HL-60 (cell line): ENCODE measurements around the gene VAV2.

Experiments
- DNase-seq, 2 experiments: peaks; one replicate each; pipeline ENCODE4 v3.0.0-alpha.2; 2010 to 2020; ENCODE audit warnings: low read depth in 1 of 2, low spot score in 1 of 2
- H3K27ac ChIP-seq: fragments of 250-450 bp; sonication (Bioruptor Pico); replicated peaks from 2 replicates; pipeline ENCODE4 v1.5.1; 2020; ENCODE audit warnings: mild to moderate bottlenecking, moderate library complexity
- H3K27me3 ChIP-seq: fragments of 250-450 bp; sonication (Bioruptor Pico); 2 replicates; pipeline ENCODE4 v1.5.1; 2021; ENCODE audit warnings: mild to moderate bottlenecking, moderate library complexity; ENCODE audit not compliant: insufficient read depth, poor library complexity, severe bottlenecking
- H3K4me3 ChIP-seq: replicated peaks from 2 replicates; pipeline ENCODE4 v1.5.1; 2011; ENCODE audit warnings: mild to moderate bottlenecking, control low read depth, low read length; ENCODE audit not compliant: insufficient read depth
- CTCF ChIP-seq: IDR thresholded peaks from one replicate; pipeline ENCODE4 v1.5.1; 2011; ENCODE audit warnings: low read length, control low read depth, inconsistent platforms; ENCODE audit not compliant: insufficient read depth
- GABPA ChIP-seq: IDR thresholded peaks from 2 replicates; pipeline ENCODE4 v1.6.1; 2012; ENCODE audit warnings: low read depth
- POLR2AphosphoS5 ChIP-seq: IDR thresholded peaks from 2 replicates; pipeline ENCODE4 v1.6.1; 2012; ENCODE audit warnings: low read depth
- SPI1 ChIP-seq: IDR thresholded peaks from 2 replicates; pipeline ENCODE4 v1.6.1; 2012; ENCODE audit warnings: low read depth, mild to moderate bottlenecking, borderline replicate concordance
- TF ChIP-seq, protein P1 (sequence below): IDR thresholded peaks from 2 replicates; pipeline ENCODE4 v1.6.1; 2012; ENCODE audit warnings: low read depth; ENCODE audit not compliant: insufficient replicate concordance

The VAV2 gene

GRCh38 chr9:133839822-133840329 lies 152.2 kb downstream of the VAV2 start:
- no peak overlapping the region for H3K4me3 ChIP-seq
- no peak for TF ChIP-seq SPI1
- TF ChIP-seq, protein P1, sequence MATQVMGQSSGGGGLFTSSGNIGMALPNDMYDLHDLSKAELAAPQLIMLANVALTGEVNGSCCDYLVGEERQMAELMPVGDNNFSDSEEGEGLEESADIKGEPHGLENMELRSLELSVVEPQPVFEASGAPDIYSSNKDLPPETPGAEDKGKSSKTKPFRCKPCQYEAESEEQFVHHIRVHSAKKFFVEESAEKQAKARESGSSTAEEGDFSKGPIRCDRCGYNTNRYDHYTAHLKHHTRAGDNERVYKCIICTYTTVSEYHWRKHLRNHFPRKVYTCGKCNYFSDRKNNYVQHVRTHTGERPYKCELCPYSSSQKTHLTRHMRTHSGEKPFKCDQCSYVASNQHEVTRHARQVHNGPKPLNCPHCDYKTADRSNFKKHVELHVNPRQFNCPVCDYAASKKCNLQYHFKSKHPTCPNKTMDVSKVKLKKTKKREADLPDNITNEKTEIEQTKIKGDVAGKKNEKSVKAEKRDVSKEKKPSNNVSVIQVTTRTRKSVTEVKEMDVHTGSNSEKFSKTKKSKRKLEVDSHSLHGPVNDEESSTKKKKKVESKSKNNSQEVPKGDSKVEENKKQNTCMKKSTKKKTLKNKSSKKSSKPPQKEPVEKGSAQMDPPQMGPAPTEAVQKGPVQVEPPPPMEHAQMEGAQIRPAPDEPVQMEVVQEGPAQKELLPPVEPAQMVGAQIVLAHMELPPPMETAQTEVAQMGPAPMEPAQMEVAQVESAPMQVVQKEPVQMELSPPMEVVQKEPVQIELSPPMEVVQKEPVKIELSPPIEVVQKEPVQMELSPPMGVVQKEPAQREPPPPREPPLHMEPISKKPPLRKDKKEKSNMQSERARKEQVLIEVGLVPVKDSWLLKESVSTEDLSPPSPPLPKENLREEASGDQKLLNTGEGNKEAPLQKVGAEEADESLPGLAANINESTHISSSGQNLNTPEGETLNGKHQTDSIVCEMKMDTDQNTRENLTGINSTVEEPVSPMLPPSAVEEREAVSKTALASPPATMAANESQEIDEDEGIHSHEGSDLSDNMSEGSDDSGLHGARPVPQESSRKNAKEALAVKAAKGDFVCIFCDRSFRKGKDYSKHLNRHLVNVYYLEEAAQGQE = no peak
- H3K27ac ChIP-seq = no peak overlapping the region
- DNase-seq = no peak
- peaks cover 2% of the 10 kb centered on the region for H3K27me3 ChIP-seq

- no peak overlapping the region for H3K27ac ChIP-seq
- no peak for DNase-seq
- no peak overlapping the region for H3K4me3 ChIP-seq
- TF ChIP-seq POLR2AphosphoS5 (no peak), CTCF (no peak), SPI1 (no peak), GABPA (no peak)
- TF ChIP-seq, protein P1 = no peak
- H3K27me3 ChIP-seq = no peaks in the 10 kb centered on the region
Measured at GRCh38 chr9:133838859-133839507, 153.1 kb downstream of the VAV2 start.

GRCh38 chr9:133837627-133838597 lies 154.2 kb downstream of the VAV2 start:
- TF ChIP-seq GABPA (no peak), CTCF (no peak), SPI1 (no peak), POLR2AphosphoS5 (no peak)
- TF ChIP-seq, protein P1 = no peak
- Histone ChIP-seq H3K4me3 (no peak overlapping the region), H3K27ac (no peak overlapping the region), H3K27me3 (no peaks in the 10 kb centered on the region)
- DNase-seq = no peak
